GM19240 (cell line): ENCODE measurements around the gene C10orf105.
A peak's percentile ranks its signal among the peaks of the same experiment; 100 is the strongest.

Source experiments
- DNase-seq: peaks from one replicate; pipeline ENCODE4 v3.0.0; 2011; ENCODE audit warnings: low spot score; ENCODE audit not compliant: insufficient read length

C10orf105 gene

DNA sequence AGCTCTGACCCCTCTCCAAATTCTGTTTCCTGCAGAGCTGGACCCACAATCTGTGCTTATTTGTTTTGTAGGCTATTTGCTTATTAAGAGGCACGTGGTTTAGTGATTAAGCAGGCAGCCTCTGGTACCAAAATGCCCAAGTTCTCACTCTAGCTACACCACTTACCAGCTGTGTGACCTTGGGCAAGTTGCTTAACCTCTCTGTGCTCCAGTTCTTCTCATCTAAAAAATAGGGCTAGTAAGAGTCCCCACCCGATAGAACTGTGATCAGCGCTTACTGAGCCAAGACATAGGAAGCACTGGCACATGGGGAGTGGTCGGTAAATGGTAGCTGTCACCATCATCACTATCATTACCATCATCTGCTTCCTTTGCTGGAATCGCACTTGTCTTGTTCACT is 20.8 kb downstream of the C10orf105 start:
- DNase-seq = no peak

DNA sequence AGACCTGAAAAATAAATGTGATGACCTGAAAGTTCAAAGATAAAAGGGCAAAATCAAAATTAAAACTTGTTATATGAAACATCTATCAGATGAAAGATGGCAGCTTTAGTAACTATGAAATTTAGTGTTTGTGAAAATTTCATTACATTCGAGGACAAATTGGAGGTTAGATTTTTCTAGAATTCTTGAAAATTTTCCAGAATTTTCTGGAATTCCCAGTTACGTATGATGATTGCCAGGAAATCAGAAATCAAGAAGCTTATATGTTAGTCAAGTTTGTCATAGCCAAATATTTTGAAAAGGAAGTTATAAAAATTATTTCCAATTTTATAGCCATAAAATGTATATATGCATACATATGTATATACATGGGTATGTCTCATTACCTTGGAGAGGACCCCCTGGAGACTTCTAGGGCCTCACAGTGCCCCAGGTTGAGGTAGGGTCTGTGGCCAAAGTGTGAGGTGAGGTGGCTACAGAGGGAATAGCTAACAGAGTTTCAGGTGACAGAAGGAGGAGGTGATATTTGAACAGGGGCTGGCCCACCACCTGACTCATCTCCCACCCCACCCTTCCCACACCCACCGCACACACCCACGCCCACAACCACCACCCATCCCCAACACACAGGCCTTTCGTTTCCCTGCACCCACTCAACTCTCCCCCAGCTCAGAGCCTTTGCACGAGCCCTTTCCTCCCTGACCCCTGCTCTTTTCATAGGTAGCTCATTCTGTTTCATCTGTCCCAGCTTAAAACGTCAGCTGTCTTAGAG is 21.5 kb downstream of the C10orf105 start:
- DNase-seq = peak; percentile 52

DNA sequence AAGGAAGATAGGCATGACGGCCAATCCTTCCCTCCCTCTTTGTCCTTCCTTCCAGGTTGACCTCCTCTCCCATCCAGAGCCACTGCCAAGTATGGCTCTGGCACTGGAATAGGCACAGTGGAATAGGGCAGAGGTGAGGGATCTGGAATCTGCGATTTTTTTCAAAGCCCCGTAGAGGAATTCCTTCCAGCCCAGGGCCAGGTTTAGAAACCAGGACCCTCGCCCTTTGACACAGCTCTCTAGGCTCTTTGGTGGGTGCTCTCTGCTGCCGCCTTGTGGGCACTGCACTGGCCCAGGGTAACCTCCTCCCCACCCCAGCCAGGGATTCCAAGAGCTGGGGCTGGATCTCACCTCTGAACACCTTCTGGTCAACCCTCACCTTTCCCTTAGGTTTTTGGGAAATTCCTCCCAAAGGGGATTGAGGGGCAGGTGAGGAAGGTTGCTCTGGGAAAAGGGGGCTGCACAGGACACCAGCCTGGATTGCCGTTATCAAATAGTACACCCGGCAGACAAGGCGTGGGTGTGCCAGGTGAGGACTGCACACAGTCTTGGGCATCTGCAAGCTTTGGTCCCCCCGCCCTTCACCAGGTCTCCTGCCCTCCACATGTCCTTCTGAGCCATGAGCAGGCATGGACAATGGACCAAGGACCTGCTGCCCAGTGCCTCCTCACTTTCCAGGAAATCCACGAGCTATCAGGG is 22.8 kb downstream of the C10orf105 start:
- DNase-seq = no peak

DNA sequence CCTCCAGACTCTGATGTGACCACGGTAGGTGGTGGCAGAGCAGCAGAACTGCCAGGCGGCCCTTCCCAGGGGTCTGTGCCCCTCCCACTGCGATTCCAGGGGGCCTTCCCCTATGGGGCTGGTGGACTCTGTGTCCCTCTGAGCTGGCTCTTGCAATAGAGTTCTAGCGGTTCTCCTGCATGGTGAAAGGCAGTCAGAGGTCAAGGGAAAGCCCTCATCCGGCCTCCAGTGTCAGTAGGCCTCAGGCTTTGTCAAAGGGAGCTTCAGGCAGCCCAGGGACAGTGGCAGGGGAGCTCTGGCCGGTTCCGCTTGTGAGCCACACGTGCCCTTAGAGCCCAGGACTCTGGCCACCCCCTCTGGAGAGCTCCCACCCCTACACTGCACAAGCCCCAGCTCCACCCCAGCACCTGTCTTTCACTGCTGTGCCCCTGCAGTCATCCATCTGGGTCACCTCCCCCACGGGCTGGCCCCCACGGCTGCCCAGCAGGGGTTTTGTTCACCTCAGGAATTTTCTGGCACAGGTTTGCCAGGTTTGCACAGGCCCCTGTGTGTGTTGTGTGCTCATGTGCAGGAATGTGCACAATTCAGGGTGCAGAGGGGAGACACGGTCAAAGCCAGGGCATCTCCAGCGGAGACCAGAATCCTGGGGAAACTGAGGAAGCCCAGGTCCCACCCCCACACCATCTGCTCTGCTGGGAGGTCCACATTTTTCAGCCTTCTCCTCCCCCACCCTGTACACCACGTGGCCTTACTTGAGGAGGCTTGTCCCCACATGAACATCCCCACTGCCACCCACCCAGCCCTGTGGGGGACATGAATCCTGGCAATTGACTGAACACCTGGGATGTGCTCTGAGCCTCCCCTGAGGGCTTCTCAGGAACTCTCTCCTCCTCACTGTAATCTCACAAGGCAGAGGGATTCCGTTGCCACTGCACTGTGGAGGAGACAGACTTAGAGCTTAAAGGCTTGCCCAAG is 23.8 kb downstream of the C10orf105 start:
- no peak for DNase-seq

DNA sequence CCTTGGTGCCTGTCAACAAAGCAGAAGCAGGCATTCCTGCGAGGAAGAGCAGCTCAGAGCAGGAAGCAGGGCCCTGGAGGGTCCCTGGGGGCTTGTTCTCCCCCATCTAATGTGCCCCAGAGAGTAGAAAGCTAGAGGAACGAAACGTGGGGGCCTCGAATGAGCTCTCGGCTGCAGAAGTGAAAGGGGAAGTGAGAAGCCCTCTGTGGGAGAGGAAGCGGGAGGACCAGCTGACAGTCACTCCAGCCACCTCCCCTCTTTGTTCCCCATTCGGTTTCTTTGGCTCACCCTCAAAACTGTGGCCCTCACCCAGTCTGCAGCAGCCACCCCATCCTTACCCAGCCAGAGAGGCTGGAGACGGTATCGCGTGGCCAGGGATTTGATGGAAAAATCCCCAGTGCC is 25.0 kb downstream of the C10orf105 start:
- DNase-seq = peak; percentile 99

DNA sequence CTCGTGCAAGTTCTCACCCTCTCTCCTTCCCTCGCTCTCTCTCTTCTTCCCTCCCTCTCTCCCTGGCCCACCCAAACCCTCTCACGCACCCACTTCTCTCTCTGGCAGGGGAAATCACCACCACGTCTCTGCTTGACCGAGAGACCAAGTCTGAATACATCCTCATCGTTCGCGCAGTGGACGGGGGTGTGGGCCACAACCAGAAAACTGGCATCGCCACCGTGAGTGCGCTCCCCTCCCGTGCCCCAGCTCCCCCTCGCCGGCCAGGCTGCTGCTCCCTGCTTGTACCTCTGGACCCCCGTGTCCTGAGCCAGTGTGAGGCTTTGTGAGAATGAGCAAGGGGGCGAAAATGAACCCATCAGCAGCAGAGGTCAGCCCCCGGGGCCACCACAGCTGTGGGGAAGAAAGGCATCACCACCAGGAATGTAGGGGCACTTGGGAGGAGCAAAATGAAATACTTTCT is 25.5 kb downstream of the C10orf105 start:
- no peak for DNase-seq

DNA sequence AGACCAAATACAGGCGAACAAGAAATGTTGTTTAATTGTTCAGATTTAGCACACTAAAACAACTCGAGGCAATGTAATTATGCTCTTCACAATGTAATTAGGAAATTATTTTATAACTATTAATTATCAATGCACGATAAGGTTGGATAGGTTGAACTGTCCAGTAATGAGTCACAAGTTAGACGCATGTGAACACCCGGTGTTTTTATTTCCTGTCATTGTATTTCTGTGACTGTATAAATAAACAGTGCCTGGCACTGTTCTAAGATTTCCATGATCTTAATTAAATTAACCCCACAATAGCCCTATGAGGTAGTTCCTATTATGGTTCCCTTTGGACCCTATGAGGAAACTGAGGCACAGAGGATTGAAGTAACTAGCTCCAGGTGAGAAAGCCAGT is 26.2 kb downstream of the C10orf105 start:
- no peak for DNase-seq

DNA sequence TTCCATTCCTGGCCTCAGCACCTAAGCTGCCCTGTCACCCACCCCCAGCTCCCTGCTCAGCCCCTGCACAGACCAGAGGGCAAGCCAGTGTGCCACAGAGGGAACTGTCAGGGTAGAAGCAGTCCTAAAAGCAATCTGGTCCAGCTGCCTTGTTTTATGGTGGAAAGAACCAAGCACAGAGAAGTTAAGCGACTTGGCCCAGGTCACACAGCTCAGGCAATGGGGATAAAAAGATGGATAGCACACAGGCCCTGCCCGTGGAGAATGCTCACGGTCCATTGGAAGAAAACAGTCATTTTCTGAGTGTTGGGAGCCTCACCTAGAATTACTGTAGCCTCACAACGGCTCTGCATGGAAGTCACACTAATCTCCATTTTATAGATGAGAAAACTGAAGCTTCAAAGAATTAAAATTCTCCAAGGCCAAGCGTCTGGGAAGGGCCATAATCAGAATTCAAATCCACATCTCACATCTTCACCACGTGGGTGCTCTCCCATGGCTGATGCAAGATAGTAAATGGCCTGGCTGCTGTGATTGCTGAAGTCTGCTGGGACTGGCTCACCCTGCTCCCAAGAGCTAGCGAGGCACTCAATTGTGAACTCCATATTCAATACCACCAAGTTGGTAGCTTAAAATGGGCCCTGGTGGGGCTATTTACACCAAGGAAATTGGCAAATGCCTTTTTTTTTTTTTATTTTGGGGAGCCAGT is 26.8 kb downstream of the C10orf105 start:
- DNase-seq = no peak

DNA sequence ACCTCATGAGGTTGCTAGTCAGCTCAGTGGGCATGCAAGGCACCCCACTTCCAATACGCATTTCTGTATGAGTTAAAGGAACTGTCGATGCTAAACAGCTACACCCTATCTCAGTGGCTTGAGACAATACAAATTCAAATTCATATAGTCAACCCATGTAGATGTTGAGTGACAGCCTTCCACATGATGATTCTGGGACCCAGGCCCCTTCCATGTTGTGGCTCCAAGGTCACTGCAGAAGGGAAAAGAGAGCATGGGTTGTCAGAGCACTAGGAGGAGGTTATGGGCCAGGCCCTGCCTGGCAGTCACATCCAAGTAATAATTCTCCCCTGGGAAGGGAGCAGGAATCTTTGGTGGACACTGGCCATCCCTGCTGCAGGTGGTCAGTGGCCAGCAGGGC is 28.2 kb downstream of the C10orf105 start:
- DNase-seq = no peak

DNA sequence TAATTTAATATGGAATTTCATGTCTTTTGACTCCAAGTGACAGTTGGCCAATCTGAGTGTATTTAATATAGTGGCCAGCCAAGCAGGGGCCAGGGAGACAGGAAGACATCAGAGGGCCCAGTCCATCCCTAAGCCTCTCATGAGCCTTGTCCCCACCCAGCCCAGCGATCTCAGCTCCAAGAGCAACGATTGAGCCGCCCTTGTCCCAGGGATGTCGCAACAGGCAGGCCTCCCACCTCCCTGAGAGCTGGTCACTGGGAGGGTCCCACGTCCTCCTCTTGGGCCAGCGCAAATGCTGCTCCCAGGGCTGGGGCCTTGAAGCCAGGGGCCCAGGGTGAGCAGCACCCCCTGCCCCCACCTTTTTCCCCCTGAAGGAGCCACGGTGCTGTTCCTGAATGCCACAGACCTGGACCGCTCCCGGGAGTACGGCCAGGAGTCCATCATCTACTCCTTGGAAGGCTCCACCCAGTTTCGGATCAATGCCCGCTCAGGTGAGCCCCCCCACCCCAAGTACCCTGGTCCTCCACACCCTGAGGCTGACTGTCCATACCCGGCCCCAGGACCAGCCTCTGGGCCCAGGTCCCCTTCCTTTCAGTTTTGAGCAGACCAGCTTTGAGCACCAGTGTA is 29.4 kb downstream of the C10orf105 start:
- no peak for DNase-seq

DNA sequence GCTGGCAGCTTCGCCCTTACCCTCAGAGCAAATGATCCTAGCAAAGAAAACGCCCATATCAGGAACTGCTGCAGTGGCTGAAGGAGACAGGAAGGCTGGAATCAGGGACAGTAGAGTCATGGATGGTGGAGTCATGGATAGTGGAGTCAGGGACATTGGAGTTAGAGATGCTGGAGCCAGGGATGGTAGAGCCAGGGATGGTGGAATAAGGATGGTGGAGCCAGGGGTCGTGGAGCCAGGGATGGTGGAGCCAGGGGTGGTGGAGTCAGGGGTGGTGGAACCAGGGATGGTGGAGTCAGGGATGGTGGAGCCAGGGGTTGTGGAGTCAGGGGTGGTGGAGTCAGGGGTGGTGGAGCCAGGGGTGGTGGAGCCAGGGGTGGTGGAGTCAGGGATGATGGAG is 31.3 kb downstream of the C10orf105 start:
- DNase-seq = no peak

DNA sequence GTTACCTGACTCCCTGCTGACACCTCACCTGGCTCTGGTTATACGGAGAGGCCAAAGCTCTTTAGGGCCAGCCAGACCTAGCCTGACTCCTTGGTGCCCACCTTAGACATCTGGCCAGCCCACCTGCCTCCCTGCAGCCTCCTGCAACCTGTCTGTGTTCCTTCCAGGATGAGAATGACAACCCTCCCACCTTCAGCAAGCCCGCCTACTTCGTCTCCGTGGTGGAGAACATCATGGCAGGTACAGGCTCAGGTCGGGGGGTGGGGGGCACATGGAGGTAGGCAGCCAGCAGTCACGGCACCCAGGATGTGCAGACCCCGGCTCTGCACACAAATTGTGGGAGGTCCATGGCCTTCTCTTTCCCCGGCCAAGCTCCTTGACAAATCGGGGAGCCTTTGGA is 32.1 kb downstream of the C10orf105 start:
- DNase-seq = no peak

DNA sequence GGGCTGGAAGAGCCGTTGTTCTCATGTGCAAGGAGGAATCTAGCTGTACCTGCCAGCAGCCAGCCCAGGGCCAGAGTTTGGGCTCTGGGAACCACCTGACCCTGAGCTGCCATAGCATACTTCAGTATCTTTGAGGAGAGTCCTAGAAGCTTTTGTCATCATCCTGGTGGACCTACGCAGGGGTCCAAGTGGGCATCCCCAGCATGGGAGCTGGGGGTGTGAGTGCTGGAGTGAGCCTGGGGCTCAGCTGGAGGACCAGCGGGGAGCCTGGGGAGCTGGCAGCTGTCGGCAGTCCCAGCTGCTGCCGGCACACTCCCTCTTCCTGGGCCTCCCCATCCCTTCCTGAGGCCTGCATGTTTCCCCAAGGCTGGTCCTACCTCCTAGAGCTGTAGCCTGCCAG is 32.5 kb downstream of the C10orf105 start:
- no peak for DNase-seq

DNA sequence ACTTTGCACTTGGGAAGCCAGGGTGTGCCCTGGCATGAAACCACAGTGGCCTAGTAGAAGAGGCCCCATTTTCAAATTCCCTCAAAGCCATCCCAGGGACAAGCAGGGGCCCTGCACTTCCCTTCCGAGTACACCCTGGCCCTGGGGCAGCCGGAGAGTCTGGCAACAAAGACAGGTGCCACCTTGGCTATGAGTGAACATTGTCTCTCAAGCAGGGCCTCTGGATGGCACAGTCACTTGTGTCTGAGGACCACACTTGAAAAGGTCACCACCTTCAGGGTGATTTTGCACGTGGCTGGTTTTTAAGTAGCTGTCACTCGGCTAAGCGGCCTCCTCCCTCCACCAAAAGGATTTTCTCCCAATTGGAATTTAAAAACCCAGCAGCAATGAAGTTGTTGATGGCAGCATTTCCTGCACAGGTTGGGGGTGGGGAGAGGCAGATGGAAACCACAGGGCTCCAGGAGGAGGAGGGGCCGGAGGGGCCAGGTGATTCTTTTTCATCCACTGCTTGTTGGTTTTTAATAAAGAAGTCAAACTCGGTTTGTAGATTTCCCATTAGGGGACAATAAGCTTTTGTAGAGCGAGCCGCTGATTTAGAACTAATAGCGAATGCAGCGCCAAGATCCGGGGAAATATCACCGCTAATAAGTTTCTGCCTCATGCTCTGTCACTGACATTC is 33.9 kb downstream of the C10orf105 start:
- DNase-seq = no peak

DNA sequence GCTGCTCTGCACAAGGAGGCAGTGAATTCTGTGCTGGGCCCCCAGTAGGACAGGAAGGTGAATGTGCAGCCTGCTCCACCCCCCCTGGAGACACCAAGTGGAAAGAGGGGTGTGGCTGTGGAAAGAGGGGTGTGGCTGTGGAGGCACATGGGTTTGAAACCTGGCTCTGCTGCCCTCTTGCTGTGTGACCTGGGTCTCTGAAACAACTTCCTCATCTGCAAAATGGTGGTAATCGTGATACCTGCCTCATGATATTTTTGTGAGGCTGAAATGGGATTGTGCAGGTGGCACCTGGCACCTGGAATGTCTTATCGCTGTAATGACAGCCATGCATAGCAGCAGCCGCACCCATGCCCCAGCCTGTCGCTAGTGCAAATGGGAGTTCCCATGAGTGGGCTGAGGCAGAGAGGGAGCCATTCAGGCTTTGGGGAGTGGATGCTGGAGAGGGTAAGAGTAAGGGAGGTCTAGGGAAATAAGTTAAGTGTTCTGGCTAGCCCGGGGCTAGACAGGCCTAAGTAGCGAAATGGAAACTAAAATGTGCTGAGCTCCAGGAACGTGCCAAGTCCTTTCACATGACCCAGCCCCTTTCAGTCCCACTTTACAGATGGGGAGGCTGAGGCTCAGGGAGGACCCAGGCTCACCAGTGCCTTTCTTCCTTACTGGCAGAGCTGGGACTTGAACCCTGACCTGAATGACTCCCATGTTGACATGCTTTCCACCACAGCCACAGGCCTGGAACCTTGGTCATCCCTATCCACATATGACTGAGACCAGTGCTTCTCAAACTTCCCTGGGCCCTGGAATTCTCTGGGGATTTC is 35.0 kb downstream of the C10orf105 start:
- DNase-seq = no peak

DNA sequence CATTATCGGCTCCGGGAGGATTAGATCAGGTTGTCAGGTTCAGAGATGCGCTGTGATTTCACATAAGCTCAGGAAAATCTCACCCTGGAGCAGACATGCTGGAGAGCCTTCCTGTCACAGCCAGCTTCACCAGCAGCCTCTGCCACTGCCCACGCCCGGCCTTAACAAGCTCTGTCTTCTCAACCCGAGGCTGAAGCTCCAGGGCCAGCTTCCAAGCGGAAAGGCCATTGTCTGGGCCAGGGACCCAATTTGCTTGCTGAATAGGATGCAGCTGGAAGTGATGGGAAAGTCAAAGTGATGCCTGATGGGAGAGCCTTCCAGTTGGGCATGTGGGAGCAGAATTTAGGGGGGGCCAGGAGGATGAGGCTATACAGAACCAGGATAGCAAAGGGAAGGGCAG is 36.3 kb downstream of the C10orf105 start:
- no peak for DNase-seq

DNA sequence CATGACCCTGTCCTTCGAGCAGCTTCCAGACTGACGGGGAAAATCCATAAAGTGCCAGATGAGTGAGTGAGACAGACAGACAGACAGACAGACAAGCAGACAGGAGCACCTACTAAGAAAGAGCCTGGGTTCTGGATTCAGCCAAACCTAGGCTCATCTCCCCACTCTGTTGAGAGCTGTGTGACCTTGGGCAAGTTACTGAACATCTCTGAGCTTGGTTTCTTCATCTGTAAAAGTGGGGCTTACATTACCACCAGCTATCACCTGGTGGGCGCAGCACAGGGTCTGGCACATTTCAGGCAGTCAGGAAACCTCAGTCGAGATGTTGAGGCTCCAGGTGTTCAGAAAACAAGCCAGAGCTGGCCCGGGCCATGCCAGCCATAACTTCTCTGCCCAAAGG is 37.6 kb downstream of the C10orf105 start:
- no peak for DNase-seq

DNA sequence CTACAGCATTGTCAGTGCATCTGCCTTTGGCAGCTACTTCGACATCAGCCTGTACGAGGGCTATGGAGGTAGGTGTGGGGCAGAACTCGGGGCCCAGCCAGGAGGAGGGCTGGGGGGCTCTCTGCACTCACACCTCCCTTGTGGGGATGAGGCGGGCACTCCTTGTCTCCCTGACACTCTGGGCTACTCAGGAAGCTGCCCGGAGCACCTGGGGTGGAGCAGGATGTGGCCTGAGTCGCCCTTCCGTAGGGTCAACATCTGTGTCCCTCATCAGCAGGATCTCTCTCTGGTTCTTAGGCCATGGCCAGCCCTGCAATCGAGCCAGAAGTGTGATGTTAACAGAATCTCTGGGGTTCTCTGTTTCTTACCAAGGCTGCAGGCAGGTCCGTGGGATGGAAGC is 40.2 kb downstream of the C10orf105 start:
- DNase-seq = no peak
